DLD1 (cell line): ENCODE measurements around the gene NACC1.

ENCODE experiments used
- in situ Hi-C: cut with HindIII; loops from 2 replicates; pipeline ENCODE4 v1.10.0; 2017; ENCODE audit warnings: low sequenced_read_pairs

The NACC1 gene

GRCh38 chr19:13087795-13088537 is 30.1 kb upstream of the NACC1 start:
- in situ Hi-C loops: no loop called here

- in situ Hi-C loops: no loop called here
Observed at GRCh38 chr19:13089139-13089856, 28.8 kb upstream of the NACC1 start.

- in situ Hi-C loops: no loop called here
Observed at GRCh38 chr19:13089857-13090507, 28.1 kb upstream of the NACC1 start.

GRCh38 chr19:13090511-13091231 is 27.4 kb upstream of the NACC1 start:
- in situ Hi-C loops: no loop called here

- in situ Hi-C loops: no loop called here
Observed at GRCh38 chr19:13091400-13092157, 26.5 kb upstream of the NACC1 start.

GRCh38 chr19:13092158-13092543 is 25.9 kb upstream of the NACC1 start:
- in situ Hi-C loops: no loop called here

- in situ Hi-C loops: no loop called here
Observed at GRCh38 chr19:13092606-13093235, 25.3 kb upstream of the NACC1 start.

- in situ Hi-C loops: no loop called here
Observed at GRCh38 chr19:13093407-13094105, 24.5 kb upstream of the NACC1 start.

- in situ Hi-C loops: no loop called here
Observed at GRCh38 chr19:13094106-13094504, 24.0 kb upstream of the NACC1 start.

- in situ Hi-C loops: no loop called here
Observed at GRCh38 chr19:13094771-13095392, 23.2 kb upstream of the NACC1 start.

GRCh38 chr19:13095393-13095784 is 22.7 kb upstream of the NACC1 start:
- in situ Hi-C loops: no loop called here

- in situ Hi-C loops: no loop called here
Observed at GRCh38 chr19:13095934-13096927, 21.8 kb upstream of the NACC1 start.

GRCh38 chr19:13097033-13097462 is 21.0 kb upstream of the NACC1 start:
- in situ Hi-C loops: no loop called here

GRCh38 chr19:13097463-13098258 is 20.4 kb upstream of the NACC1 start:
- in situ Hi-C loops: no loop called here

GRCh38 chr19:13098277-13099072 is 19.6 kb upstream of the NACC1 start:
- in situ Hi-C loops: no loop called here
